ENCODE measurements around the gene SKAP1.
"Not testable (repeated sequence)": the region's sequence is repeated elsewhere in the genome, so short reads cannot be mapped to it uniquely, and the experiment has no call there.

The SKAP1 gene

DNA sequence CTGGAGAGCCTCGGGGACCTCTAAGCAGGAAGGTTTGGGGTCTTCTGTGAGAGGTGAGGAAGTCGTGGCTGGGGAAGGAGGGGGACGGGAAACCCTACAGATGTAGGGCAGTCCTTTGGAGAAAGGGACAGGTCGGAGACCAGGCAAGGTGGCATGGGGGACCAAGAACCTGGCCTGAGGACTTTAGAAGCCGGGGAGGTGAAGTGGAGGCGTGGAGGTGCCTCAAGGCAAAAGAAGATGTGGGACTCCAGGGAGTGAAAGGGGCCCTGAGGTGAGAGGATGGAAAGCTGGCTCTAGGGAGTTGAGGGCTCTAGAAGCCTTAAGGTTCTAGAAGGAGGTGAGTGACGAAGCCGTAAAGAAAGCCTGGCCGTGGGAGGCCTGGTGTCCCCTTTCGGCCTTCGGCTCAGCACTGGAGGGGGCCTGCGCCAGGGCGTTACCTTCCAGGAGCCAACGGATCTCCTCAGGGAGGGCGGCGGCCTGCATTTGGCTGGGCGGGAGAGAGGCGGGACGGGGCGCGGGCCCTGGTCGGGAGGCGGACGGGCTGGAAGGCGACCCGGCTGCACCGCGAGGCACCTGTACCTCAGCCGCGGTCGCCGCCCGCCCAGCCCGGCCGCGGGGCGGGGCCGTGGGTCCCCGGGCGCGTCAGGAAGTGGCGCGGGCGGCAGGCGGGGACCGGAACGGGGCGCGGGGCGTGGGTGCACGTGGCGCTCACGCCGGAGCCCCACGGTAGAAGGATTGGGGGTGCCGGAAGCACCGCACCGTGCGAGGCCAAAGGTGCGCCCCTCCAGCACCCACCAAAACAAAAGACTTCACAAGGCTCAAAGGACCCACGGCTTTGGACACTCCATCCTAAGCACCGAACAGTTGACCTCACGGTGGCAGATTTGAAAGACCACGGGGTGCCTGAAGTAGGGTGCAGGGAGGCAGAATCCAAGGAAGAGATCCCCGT, at the start of gene SKAP1:
Gene SKAP1, minus strand, starts transcription at position 577 of the 949 bp plus-strand sequence.
- DNase-seq = peak; percentile 78

DNA sequence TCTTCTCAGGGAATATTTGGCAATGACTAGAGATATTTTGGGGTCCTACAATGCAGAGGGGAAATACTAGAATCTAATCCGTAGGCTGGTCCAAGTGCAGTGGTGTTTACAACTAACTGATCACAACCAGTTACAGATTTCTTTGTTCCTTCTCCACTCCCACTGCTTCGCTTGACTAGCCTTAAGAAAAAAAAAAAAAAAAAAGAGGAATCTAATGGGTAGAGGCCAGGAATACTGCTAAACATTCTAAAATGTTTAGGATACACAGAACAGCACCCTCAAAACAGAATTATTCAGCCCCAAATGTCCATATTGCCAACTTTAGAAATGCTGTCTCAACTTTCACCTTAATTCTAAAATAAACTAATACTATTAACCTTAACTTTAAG, 49.0 kb upstream of the SKAP1 start:
- DNase-seq = no peak

DNA sequence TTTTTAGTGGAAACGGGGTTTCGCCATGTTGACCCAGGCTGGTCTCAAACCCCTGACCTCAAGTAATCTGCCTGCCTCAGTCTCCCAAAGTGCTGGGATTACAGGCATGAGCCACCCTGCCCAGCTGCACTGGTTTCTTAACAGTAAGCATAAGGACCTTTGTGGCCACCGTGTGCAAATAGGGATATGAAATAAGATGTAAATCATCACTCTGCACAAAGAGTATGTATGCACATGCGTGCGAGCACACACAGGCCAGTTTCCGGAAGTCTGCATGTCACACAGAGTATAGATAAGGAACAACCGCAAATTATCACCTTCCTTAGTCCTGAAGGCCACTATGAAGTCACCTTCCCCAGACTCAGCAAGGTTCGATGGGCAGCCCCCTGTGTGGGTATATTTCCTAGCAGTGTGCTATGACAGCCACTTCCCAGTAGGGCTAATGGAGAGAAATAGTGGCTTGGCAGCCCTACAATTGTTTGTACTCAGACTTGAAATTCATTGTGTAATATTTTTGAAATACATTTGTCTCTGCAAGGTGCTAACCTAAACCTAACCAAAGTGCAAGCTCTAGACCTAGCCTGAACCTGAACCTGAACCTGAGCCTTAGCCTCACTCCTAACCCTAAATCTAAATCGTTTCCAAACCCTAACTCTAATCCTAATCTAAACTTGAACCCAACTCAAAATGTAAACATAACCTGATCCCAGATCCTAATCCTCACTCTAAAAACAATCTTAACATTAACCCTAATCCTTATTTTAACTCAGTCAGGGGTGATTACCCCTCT, 48.4 kb upstream of the SKAP1 start:
- peak; percentile 47 for DNase-seq

- no peak for DNase-seq
Measured at GRCh38 chr17:48477221-48477620, 47.2 kb upstream of the SKAP1 start.

GRCh38 chr17:48472411-48473281, 42.6 kb upstream of the SKAP1 start:
- no peak for DNase-seq

DNA sequence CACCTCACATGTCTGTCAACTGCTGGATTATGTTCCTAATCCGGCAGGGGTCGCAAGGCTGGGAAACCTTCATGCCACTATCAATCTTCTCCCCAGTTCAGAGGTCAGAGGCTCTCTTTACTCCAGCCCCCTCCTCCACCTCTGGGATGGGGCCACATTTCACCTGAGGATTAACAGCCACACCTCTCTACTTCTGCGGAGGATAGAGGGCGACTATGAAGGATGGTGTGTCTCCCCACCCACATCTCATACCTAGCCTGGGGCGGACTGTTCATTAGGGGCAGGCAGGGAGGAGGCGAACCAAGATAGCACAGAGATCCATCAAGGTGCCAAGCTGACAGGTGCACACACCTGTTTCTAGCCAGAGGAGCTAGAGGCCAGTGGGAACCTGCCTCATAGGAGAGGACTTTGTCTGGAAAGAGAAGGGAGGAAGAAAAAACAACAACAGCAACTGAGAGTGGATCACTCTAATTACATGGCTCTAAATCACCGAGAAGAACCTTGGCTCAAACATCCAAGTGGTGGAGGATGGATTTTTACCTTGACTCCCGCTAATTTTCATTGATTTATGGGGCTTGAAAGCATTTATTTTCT, 41.9 kb upstream of the SKAP1 start:
- DNase-seq = no peak

- no peak for DNase-seq
Measured at GRCh38 chr17:48470388-48471034, 40.5 kb upstream of the SKAP1 start.

DNA sequence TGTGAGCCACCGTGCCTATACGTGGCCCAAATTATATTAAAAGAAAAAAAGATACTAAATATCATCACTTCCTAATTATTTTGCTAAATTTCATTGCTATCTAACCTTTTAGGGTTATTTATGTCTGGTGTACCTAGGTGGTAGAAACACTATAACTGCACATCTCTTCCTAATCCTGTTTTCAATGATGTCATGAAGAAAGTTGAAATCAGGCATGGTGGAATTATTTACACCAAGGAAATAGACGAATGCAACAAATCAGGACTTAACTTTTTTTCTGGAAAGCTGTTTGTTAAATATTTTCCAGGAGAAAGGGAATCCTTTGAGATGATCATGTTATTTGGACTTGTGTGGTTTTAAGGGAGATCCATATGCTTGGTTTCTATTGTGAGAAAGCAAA, 39.2 kb upstream of the SKAP1 start:
- DNase-seq = no peak

- DNase-seq = no peak
Measured at GRCh38 chr17:48468299-48468698, 38.3 kb upstream of the SKAP1 start.

GRCh38 chr17:48465884-48466283, 35.9 kb upstream of the SKAP1 start:
- DNase-seq = no peak

DNA sequence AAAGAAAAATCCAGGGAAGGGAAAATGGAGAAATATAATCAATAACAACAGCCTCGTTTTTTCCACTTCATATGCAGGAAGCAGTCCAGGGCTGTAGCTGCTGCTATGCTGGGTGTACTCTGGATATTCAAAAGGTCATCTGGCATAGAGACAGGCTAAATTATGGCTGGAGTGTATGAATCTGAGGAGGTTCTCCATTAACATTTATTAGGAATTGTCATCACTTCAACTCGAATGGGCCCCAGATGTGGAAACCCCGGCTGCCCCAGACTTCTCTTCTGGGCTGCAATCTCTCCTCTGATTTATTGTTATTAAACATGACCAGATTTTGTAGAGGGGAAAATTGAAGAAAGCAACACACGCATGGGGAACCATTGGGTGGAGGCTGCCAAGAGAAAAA, 33.5 kb upstream of the SKAP1 start:
- DNase-seq = no peak

DNA sequence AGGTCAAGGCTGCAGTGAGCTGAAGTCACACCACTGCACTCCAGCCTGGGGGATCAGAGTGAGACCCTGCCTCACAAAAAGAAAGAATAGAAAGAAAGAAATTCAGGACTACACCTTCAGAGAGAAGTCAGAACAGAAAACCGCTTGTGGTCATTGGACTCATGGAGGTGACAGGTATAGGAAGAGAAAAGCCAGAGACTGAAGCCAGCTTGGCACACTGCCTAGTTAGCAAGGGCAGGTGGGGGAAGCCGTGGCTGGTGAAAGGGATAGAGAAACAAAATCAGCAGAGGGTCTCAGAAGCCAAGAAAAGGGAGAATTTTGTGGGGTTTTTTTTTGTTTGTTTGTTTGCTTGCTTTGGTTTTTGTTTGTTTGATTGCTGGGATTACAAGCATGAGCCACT, 32.9 kb upstream of the SKAP1 start:
- no peak for DNase-seq

- DNase-seq = no peak
Measured at GRCh38 chr17:48460052-48460451, 30.0 kb upstream of the SKAP1 start.

DNA sequence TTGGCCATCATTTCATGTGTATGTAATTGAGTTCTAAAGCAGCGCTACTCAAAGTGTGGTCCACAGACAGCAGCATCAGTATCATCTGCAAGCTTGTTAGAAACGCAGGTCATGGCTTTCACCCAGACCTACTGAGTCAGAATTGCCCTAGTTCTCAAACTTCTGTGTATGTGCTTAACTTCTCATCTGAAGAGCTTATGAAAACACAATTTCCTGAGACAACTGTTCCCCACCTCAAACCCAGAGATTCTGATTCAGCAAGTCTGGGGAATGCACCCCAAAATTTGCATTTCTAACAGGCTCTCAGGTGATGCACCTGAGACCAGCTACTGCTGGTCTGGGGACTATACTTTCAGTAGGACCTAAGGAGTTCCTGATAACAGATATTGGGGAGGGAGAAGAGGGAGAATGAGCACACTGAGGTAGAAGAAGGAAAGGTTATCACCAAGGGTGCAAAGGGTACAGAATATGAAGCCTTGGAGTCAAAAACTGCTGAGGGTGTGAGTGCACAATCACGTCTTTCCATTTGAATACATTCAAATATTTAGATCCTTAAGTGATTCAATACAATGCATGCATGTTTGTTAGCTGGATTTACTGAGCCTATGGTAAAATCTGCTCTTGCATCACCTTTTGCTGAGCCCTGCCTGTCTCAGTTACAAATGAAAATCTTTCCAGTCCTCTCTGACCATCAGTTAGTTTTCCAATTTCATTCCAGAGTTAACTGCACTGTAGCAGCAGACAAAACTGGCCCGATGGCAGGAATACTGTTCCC, 29.2 kb upstream of the SKAP1 start:
- no peak for DNase-seq

DNA sequence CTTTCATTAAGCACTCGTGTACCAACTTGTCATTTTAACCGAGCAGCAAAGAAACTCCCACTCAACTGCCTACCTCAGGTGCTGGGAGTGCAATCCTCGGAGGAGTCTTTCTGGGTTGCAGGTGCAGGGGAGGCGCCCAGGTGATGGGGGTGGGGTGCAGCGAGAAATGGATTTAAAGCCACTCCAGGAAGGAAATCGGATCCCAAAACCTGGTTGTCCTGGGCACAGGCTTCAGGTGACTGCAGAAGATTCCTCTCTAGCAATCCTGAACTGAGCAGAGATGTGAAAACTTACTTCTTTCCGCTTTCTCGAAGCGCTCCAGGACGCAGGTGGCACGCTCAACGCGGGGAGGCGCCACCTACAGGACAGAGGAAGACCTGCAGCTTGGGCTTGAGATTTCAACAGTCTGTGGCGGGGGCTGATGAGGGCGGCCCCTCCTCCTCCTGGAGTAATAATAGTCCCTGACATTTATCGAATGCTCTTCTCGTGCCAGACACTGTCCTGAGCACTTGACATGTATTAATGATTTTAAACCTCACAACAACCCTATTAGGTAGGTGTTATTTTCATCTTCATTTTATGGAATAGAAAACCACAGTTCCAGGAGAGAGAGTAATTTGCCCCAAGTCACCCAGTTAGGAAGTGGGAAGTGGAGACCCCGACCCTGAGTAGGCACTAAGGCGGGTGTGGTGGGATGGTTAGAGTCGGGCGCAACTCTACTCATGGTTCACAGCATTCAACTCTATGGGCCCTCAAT, 27.2 kb upstream of the SKAP1 start:
- DNase-seq = peak; percentile 81

DNA sequence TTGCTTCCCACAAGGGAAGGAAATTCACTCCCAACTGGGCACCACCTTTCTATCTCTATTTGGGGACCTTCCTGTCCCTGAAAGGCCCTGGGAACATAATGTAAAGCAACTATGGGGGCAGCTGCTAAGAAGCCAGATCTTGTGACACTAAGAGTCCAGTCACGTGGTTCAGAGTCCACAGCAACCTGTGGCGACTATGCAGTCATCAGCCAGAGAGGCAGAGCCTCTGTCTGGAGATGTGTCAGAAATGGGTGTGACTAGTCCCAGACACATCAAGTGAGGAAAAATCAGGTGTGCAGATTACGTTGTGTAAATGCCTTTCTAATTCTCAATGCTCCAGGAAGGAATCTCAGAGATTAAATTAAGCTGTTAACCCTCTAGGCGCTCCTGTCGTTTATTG, 26.6 kb upstream of the SKAP1 start:
- DNase-seq = peak; percentile 45

- DNase-seq = no peak
Measured at GRCh38 chr17:48455791-48456190, 25.8 kb upstream of the SKAP1 start.

- no peak for DNase-seq
Measured at GRCh38 chr17:48453447-48453846, 23.4 kb upstream of the SKAP1 start.

DNA sequence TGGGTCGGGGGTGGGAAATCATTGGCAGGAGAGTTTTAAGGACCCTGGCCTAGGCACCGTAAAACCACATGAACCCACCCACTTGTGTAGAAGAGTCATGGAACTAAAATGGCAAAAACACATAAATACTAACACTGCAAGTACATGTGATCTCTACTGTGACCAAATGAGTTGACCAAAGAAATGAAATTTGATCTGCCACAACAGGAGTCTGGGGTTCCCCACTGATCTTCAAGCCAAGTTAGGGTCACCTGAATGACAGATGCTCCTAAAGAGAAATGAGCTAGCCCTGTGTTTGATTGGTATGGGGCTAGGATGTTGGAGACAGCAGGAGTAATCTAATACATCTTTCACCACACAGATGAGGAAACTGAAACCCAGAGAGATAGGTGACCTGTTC, 21.5 kb upstream of the SKAP1 start:
- DNase-seq = no peak

DNA sequence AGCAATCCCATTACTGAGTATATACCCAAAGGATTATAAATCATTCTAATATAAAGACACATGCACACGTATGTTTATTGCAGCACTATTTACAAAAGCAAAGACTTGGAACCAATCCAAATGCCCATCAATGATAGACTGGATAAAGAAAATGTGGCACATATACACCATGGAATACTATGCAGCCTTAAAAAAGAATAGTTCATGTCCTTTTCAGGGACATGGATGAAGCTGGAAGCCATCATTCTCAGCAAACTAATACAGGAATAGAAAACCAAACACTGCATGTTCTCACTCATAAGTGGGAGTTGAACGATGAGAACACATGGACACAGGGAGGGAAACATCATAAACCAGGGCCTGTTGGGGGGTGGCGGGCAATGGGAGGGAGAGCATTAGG, 19.3 kb upstream of the SKAP1 start:
- DNase-seq = not testable (repeated sequence)

DNA sequence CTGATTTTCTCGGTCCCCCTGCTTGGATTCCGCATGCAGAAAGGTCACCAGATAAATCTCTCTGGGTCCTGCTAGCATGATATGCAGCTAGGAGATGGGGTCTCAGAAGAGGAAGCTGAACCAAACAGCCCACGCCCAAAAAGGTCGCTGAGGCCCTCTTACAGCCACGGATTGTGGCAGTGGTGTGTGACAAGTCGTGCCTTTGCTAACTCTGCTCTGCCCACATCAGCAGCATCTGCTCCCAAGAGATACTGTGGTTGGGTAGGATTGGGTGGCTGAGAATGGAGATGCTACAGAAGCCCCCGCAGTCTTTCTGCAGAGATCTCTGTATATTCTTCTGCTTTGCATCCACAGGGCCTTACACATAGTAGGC, 15.2 kb upstream of the SKAP1 start:
- DNase-seq = no peak

Measured in stimulated activated CD4-positive, alpha-beta T cell treated with anti-CD3 and anti-CD28 coated beads, Interleukin-15, amount 100 ng/mL, for 24 hours (primary cell).